WTC11 (cell line): Measurements from ENCODE around the gene SLX4. TPM values are rescaled to one million over a fixed set of nuclear protein-coding genes. Genes with fewer than 3 reads are reported as not detected.

Experiments used
- ATAC-seq: fragments of 200-7000 bp; cut with Tn5 transposase; 2 replicates; pipeline ENCODE4 v1.10.0; 2021; ENCODE audit warnings: mild to moderate bottlenecking, moderate library complexity
- CTCF ChIA-PET: fragments of 300-600 bp; sonication (Branson Sonifier 250); formaldehyde crosslinking; loops from one replicate; lab custom pipeline; 2021; ENCODE audit warnings: antibody characterized with exemption; lab: Charles Lee
- POLR2A ChIA-PET: fragments of 350-600 bp; sonication (Branson Sonifier 250); formaldehyde crosslinking; loops from one replicate; lab custom pipeline; 2021; ENCODE audit warnings: antibody characterized with exemption; lab: Charles Lee
- DNase-seq: peaks from one replicate; pipeline ENCODE4 v3.0.0; 2021; ENCODE audit warnings: low spot score
- H3K27ac Mint-ChIP-seq: 2 replicates; pipeline ENCODE4 v1.8.0; 2021; ENCODE audit warnings: mixed read lengths
- H3K27me3 Mint-ChIP-seq: 2 replicates; pipeline ENCODE4 v1.8.0; 2021; ENCODE audit warnings: low read depth, mild to moderate bottlenecking, moderate library complexity, mixed read lengths
- H3K36me3 Mint-ChIP-seq: 2 replicates; pipeline ENCODE4 v1.8.0; 2021; ENCODE audit warnings: mixed read lengths
- H3K4me1 Mint-ChIP-seq: 2 replicates; pipeline ENCODE4 v1.8.0; 2022; ENCODE audit warnings: mixed read lengths
- H3K4me3 Mint-ChIP-seq: 2 replicates; pipeline ENCODE4 v1.8.0; 2021; ENCODE audit warnings: mild to moderate bottlenecking, moderate library complexity, mixed read lengths
- H3K9me3 Mint-ChIP-seq: 2 replicates; pipeline ENCODE4 v1.8.0; 2021; ENCODE audit warnings: mixed read lengths
- ATF1 ChIP-seq: sonication (generic); formaldehyde crosslinking; IDR thresholded peaks from 2 replicates; pipeline ENCODE4 v1.8.1; 2023; ENCODE audit warnings: mild to moderate bottlenecking, moderate library complexity, missing genetic modification reagents
- CBFB ChIP-seq: sonication (generic); formaldehyde crosslinking; IDR thresholded peaks from 2 replicates; pipeline ENCODE4 v1.8.1; 2022; ENCODE audit warnings: mild to moderate bottlenecking, low read depth, missing genetic modification reagents
- CREB1 ChIP-seq: sonication (generic); formaldehyde crosslinking; IDR thresholded peaks from 2 replicates; pipeline ENCODE4 v1.8.0; 2023; ENCODE audit warnings: mild to moderate bottlenecking, missing genetic modification reagents
- FOXK1 ChIP-seq: sonication (generic); formaldehyde crosslinking; IDR thresholded peaks from 2 replicates; pipeline ENCODE4 v1.8.0; 2022; ENCODE audit warnings: mild to moderate bottlenecking, moderate library complexity, missing genetic modification reagents
- KAT7 ChIP-seq: sonication (generic); formaldehyde crosslinking; IDR thresholded peaks from 2 replicates; pipeline ENCODE4 v1.8.1; 2023; ENCODE audit warnings: missing genetic modification reagents, mild to moderate bottlenecking, borderline replicate concordance
- NFE2L1 ChIP-seq: sonication (generic); formaldehyde crosslinking; IDR thresholded peaks from 2 replicates; pipeline ENCODE4 v1.8.1; 2023; ENCODE audit warnings: missing genetic modification reagents
- NR2C2 ChIP-seq: sonication (generic); formaldehyde crosslinking; IDR thresholded peaks from 2 replicates; pipeline ENCODE4 v1.8.0; 2022; ENCODE audit warnings: mild to moderate bottlenecking, missing genetic modification reagents
- NR3C1 ChIP-seq: sonication (generic); formaldehyde crosslinking; conservative IDR thresholded peaks from 2 replicates; pipeline ENCODE4 v1.8.1; 2023; ENCODE audit warnings: low read depth, mild to moderate bottlenecking, missing genetic modification reagents
- OVOL2 ChIP-seq: fragments of 250-450 bp; sonication (Bioruptor Pico); IDR thresholded peaks from 2 replicates; pipeline ENCODE4 v1.9.0; 2021; ENCODE audit warnings: mild to moderate bottlenecking, borderline replicate concordance
- RORB ChIP-seq: fragments of 250-450 bp; sonication (Bioruptor Pico); IDR thresholded peaks from 2 replicates; pipeline ENCODE4 v1.9.0; 2021; ENCODE audit warnings: mild to moderate bottlenecking
- TCF7 ChIP-seq: sonication (generic); formaldehyde crosslinking; IDR thresholded peaks from 2 replicates; pipeline ENCODE4 v1.8.0; 2022; ENCODE audit warnings: mild to moderate bottlenecking, low read depth, missing genetic modification reagents, moderate library complexity
- ZBTB21 ChIP-seq: sonication (generic); formaldehyde crosslinking; IDR thresholded peaks from 2 replicates; pipeline ENCODE4 v1.8.1; 2023; ENCODE audit warnings: mild to moderate bottlenecking, missing genetic modification reagents, borderline replicate concordance
- ZNF138 ChIP-seq: sonication (generic); formaldehyde crosslinking; conservative IDR thresholded peaks from 2 replicates; pipeline ENCODE4 v1.8.1; 2022; ENCODE audit warnings: mild to moderate bottlenecking, moderate library complexity, missing genetic modification reagents
- ZNF263 ChIP-seq: sonication (generic); formaldehyde crosslinking; IDR thresholded peaks from 2 replicates; pipeline ENCODE4 v1.8.1; 2022; ENCODE audit warnings: low read depth, mild to moderate bottlenecking, moderate library complexity, missing genetic modification reagents
- total RNA-seq: library from RNA; stranded (reverse); gene quantifications from 3 replicates; pipeline ENCODE4 v1.2.3, GENCODE V29; 2021
- TF ChIP-seq, protein P1 (sequence below): sonication (generic); formaldehyde crosslinking; conservative IDR thresholded peaks from 2 replicates; pipeline ENCODE4 v1.8.1; 2022; ENCODE audit warnings: mild to moderate bottlenecking, missing genetic modification reagents
- TF ChIP-seq, protein P2 (sequence below): sonication (generic); formaldehyde crosslinking; IDR thresholded peaks from 2 replicates; pipeline ENCODE4 v1.8.0; 2022; ENCODE audit warnings: missing genetic modification reagents
- TF ChIP-seq, protein P3 (sequence below): sonication (generic); formaldehyde crosslinking; IDR thresholded peaks from 2 replicates; pipeline ENCODE4 v1.8.1; 2023; ENCODE audit warnings: mild to moderate bottlenecking, moderate library complexity, missing genetic modification reagents
- TF ChIP-seq, protein P4 (sequence below): sonication (generic); formaldehyde crosslinking; IDR thresholded peaks from 2 replicates; pipeline ENCODE4 v1.8.0; 2022; ENCODE audit warnings: mild to moderate bottlenecking, missing genetic modification reagents
- TF ChIP-seq, protein P5 (sequence below): fragments of 250-450 bp; sonication (Bioruptor Pico); IDR thresholded peaks from 2 replicates; pipeline ENCODE4 v1.8.0; 2021; ENCODE audit warnings: mild to moderate bottlenecking
- TF ChIP-seq, protein P6 (sequence below): sonication (generic); formaldehyde crosslinking; IDR thresholded peaks from 2 replicates; pipeline ENCODE4 v1.8.0; 2022; ENCODE audit warnings: mild to moderate bottlenecking, missing genetic modification reagents
- TF ChIP-seq, protein P7 (sequence below): sonication (generic); formaldehyde crosslinking; IDR thresholded peaks from 2 replicates; pipeline ENCODE4 v1.8.0; 2023; ENCODE audit warnings: missing genetic modification reagents, mild to moderate bottlenecking, borderline replicate concordance
- TF ChIP-seq, protein P8 (sequence below): sonication (generic); formaldehyde crosslinking; IDR thresholded peaks from 2 replicates; pipeline ENCODE4 v1.8.0; 2023; ENCODE audit warnings: missing genetic modification reagents

SLX4 gene
- total RNA-seq, 1 experiment from 2014 or later = 16.7 TPM

DNA sequence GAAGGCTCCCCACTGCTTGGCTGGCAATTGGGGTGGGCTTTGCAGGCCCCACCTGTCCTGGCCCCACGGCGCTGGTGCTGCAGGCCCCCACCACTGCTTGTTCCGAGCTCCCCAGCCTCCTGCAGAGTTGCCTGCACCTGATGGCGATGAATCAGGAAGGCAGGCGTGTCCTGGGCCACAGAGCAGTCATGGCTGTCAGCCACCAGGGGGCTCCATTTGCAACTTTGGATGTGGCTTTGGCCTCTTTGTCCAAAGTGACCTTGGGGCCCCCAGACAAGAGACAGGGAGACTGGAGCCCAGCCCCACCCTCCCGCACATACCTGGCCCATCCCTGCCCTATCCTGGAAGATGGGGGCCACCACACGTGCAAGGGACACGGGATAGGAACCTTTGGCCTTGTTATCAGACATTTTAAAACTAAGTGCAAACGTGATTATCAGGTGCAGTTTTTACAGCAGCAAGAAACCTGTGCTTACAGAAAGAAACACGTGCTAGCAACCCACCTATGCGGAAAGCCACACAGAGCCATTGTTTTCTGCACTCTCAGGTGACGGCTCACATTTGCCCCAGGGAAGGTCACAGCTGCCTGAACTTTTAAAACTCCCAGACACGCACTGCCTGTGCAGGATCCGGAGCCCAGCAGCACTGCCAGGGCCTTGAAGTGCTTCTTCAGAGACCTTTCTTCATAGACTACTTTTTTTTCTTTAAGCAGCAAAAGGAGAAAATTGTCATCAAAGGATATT is 43.0 kb upstream of the SLX4 start, which contains the start of gene DNASE1:
Gene DNASE1 (plus strand): TSS at position 443 of the 743 bp plus-strand sequence. CDS start 683 bp downstream, outside the sequence.
- no peaks in the 10 kb centered on the region for H3K9me3 Mint-ChIP-seq
- CTCF ChIA-PET = interaction anchor here (0.6 to 1.9 kb wide), 23 partner anchors 9 to 727 kb away, joined by 3 to 10 read pairs (median 4); no protein-coding TSS in a partner anchor
- H3K4me3 Mint-ChIP-seq = no peak within 1 kb of the TSS
- peaks cover 46% of the 10 kb centered on the region for H3K36me3 Mint-ChIP-seq
- ATAC-seq (peak; percentile 68), DNase-seq (peak; percentile 81)
- peak within 1 kb of the TSS; percentile 87 for H3K27ac Mint-ChIP-seq
- POLR2A ChIA-PET = no interaction called here
- no peaks in the 10 kb centered on the region for H3K27me3 Mint-ChIP-seq
- H3K4me1 Mint-ChIP-seq = peaks cover 33% of the 10 kb centered on the region
- TF ChIP-seq NR3C1 (CRISPR knock-in tag) (no peak), TCF7 (no peak), ZNF263 (CRISPR knock-in tag) (no peak), KAT7 (CRISPR knock-in tag) (peak; percentile 46; the same call in 1 of the 2 replicates), NR2C2 (CRISPR knock-in tag) (no peak), ZNF138 (no peak), ZBTB21 (CRISPR knock-in tag) (no peak), OVOL2 (CRISPR knock-in tag) (no peak), RORB (CRISPR knock-in tag) (no peak), CBFB (CRISPR knock-in tag) (no peak), NFE2L1 (CRISPR knock-in tag) (no peak), FOXK1 (peak; percentile 24; the same call in 1 of the 2 replicates), ATF1 (CRISPR knock-in tag) (no peak), CREB1 (CRISPR knock-in tag) (no peak)
- TF ChIP-seq, protein P1, sequence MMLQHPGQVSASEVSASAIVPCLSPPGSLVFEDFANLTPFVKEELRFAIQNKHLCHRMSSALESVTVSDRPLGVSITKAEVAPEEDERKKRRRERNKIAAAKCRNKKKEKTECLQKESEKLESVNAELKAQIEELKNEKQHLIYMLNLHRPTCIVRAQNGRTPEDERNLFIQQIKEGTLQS (CRISPR knock-in tag) = no peak
- TF ChIP-seq, protein P2, sequence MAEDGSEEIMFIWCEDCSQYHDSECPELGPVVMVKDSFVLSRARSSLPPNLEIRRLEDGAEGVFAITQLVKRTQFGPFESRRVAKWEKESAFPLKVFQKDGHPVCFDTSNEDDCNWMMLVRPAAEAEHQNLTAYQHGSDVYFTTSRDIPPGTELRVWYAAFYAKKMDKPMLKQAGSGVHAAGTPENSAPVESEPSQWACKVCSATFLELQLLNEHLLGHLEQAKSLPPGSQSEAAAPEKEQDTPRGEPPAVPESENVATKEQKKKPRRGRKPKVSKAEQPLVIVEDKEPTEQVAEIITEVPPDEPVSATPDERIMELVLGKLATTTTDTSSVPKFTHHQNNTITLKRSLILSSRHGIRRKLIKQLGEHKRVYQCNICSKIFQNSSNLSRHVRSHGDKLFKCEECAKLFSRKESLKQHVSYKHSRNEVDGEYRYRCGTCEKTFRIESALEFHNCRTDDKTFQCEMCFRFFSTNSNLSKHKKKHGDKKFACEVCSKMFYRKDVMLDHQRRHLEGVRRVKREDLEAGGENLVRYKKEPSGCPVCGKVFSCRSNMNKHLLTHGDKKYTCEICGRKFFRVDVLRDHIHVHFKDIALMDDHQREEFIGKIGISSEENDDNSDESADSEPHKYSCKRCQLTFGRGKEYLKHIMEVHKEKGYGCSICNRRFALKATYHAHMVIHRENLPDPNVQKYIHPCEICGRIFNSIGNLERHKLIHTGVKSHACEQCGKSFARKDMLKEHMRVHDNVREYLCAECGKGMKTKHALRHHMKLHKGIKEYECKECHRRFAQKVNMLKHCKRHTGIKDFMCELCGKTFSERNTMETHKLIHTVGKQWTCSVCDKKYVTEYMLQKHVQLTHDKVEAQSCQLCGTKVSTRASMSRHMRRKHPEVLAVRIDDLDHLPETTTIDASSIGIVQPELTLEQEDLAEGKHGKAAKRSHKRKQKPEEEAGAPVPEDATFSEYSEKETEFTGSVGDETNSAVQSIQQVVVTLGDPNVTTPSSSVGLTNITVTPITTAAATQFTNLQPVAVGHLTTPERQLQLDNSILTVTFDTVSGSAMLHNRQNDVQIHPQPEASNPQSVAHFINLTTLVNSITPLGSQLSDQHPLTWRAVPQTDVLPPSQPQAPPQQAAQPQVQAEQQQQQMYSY = no peak
- TF ChIP-seq, protein P3, sequence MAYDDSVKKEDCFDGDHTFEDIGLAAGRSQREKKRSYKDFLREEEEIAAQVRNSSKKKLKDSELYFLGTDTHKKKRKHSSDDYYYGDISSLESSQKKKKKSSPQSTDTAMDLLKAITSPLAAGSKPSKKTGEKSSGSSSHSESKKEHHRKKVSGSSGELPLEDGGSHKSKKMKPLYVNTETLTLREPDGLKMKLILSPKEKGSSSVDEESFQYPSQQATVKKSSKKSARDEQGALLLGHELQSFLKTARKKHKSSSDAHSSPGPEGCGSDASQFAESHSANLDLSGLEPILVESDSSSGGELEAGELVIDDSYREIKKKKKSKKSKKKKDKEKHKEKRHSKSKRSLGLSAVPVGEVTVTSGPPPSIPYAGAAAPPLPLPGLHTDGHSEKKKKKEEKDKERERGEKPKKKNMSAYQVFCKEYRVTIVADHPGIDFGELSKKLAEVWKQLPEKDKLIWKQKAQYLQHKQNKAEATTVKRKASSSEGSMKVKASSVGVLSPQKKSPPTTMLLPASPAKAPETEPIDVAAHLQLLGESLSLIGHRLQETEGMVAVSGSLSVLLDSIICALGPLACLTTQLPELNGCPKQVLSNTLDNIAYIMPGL = no peak
- TF ChIP-seq, protein P4, sequence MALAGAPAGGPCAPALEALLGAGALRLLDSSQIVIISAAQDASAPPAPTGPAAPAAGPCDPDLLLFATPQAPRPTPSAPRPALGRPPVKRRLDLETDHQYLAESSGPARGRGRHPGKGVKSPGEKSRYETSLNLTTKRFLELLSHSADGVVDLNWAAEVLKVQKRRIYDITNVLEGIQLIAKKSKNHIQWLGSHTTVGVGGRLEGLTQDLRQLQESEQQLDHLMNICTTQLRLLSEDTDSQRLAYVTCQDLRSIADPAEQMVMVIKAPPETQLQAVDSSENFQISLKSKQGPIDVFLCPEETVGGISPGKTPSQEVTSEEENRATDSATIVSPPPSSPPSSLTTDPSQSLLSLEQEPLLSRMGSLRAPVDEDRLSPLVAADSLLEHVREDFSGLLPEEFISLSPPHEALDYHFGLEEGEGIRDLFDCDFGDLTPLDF (CRISPR knock-in tag) = no peak
- TF ChIP-seq, protein P5, sequence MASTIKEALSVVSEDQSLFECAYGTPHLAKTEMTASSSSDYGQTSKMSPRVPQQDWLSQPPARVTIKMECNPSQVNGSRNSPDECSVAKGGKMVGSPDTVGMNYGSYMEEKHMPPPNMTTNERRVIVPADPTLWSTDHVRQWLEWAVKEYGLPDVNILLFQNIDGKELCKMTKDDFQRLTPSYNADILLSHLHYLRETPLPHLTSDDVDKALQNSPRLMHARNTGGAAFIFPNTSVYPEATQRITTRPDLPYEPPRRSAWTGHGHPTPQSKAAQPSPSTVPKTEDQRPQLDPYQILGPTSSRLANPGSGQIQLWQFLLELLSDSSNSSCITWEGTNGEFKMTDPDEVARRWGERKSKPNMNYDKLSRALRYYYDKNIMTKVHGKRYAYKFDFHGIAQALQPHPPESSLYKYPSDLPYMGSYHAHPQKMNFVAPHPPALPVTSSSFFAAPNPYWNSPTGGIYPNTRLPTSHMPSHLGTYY (CRISPR knock-in tag) = no peak
- TF ChIP-seq, protein P6, sequence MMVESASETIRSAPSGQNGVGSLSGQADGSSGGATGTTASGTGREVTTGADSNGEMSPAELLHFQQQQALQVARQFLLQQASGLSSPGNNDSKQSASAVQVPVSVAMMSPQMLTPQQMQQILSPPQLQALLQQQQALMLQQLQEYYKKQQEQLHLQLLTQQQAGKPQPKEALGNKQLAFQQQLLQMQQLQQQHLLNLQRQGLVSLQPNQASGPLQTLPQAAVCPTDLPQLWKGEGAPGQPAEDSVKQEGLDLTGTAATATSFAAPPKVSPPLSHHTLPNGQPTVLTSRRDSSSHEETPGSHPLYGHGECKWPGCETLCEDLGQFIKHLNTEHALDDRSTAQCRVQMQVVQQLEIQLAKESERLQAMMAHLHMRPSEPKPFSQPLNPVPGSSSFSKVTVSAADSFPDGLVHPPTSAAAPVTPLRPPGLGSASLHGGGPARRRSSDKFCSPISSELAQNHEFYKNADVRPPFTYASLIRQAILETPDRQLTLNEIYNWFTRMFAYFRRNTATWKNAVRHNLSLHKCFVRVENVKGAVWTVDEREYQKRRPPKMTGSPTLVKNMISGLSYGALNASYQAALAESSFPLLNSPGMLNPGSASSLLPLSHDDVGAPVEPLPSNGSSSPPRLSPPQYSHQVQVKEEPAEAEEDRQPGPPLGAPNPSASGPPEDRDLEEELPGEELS = no peak
- TF ChIP-seq, protein P7, sequence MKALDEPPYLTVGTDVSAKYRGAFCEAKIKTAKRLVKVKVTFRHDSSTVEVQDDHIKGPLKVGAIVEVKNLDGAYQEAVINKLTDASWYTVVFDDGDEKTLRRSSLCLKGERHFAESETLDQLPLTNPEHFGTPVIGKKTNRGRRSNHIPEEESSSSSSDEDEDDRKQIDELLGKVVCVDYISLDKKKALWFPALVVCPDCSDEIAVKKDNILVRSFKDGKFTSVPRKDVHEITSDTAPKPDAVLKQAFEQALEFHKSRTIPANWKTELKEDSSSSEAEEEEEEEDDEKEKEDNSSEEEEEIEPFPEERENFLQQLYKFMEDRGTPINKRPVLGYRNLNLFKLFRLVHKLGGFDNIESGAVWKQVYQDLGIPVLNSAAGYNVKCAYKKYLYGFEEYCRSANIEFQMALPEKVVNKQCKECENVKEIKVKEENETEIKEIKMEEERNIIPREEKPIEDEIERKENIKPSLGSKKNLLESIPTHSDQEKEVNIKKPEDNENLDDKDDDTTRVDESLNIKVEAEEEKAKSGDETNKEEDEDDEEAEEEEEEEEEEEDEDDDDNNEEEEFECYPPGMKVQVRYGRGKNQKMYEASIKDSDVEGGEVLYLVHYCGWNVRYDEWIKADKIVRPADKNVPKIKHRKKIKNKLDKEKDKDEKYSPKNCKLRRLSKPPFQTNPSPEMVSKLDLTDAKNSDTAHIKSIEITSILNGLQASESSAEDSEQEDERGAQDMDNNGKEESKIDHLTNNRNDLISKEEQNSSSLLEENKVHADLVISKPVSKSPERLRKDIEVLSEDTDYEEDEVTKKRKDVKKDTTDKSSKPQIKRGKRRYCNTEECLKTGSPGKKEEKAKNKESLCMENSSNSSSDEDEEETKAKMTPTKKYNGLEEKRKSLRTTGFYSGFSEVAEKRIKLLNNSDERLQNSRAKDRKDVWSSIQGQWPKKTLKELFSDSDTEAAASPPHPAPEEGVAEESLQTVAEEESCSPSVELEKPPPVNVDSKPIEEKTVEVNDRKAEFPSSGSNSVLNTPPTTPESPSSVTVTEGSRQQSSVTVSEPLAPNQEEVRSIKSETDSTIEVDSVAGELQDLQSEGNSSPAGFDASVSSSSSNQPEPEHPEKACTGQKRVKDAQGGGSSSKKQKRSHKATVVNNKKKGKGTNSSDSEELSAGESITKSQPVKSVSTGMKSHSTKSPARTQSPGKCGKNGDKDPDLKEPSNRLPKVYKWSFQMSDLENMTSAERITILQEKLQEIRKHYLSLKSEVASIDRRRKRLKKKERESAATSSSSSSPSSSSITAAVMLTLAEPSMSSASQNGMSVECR (CRISPR knock-in tag) = no peak
- TF ChIP-seq, protein P8, sequence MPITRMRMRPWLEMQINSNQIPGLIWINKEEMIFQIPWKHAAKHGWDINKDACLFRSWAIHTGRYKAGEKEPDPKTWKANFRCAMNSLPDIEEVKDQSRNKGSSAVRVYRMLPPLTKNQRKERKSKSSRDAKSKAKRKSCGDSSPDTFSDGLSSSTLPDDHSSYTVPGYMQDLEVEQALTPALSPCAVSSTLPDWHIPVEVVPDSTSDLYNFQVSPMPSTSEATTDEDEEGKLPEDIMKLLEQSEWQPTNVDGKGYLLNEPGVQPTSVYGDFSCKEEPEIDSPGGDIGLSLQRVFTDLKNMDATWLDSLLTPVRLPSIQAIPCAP (CRISPR knock-in tag) = no peak
